ENCODE data around the gene CTNNBL1. TPM values are rescaled to one million over a fixed set of nuclear protein-coding genes. Genes with fewer than 3 reads are reported as not detected.

CTNNBL1 gene
- total RNA-seq, 1 experiment from 2014 or later, result 203 TPM

DNA sequence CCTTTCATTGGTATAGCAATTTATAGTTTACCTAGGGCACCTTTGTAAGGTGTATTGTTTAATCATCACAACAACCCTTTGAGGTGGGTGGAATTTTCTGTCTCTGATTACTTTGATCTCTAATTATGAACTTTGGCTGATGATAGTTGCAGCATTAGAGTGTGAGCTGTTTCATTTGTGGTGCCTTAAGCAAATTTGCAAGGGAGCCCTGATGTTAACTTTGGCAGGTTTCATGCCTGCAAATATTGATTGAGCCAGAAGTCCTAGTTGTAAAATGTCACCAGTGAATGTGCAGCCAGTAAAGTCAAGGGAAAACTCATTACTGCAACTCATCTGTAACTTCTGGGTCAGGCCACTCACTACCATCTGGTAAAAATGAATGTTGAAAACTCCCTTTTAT lies 29.8 kb downstream of the CTNNBL1 start:
- no peaks in the 10 kb centered on the region for H3K36me3 ChIP-seq (ENCODE audit: control insufficient read depth, insufficient read depth, low read length)
- Mint-ChIP-seq H3K9me3 (ENCODE audit: unreplicated experiment) (peaks cover 9% of the 10 kb centered on the region), H3K27me3 (ENCODE audit: insufficient read depth, unreplicated experiment) (no peaks in the 10 kb centered on the region), H3K4me3 (ENCODE audit: unreplicated experiment) (no peak overlapping the region), H3K36me3 (ENCODE audit: insufficient read depth, unreplicated experiment) (no peaks in the 10 kb centered on the region), H3K27ac (ENCODE audit: unreplicated experiment) (no peak overlapping the region), H3K4me1 (ENCODE audit: low read depth, unreplicated experiment) (peaks cover 12% of the 10 kb centered on the region)
- H3K9me3 ChIP-seq, result no peaks in the 10 kb centered on the region
- ChIA-PET CTCF (no interaction called here), POLR2A (interaction anchor here (0.6 kb wide), 1 partner anchor 12 kb away, joined by 3 read pairs; no protein-coding TSS in a partner anchor)
- H3K4me3 ChIP-seq (ENCODE audit: low read depth, low read length), result no peak overlapping the region
- H3K27me3 ChIP-seq (replicated peaks; ENCODE audit: control insufficient read depth, insufficient read depth, low read length), result no peaks in the 10 kb centered on the region
- peaks cover 24% of the 10 kb centered on the region; the same call in 1 of the 2 replicates for H3K4me1 ChIP-seq
- intact Hi-C loops (cut with micrococcal nuclease; ENCODE audit: unreplicated experiment), result loop anchor here (5.0 kb wide), 1 partner anchor 49 kb away; no protein-coding TSS in a partner anchor
- no TSS peak for BruUV-seq (replicated peaks)
- TF ChIP-seq, protein P1, sequence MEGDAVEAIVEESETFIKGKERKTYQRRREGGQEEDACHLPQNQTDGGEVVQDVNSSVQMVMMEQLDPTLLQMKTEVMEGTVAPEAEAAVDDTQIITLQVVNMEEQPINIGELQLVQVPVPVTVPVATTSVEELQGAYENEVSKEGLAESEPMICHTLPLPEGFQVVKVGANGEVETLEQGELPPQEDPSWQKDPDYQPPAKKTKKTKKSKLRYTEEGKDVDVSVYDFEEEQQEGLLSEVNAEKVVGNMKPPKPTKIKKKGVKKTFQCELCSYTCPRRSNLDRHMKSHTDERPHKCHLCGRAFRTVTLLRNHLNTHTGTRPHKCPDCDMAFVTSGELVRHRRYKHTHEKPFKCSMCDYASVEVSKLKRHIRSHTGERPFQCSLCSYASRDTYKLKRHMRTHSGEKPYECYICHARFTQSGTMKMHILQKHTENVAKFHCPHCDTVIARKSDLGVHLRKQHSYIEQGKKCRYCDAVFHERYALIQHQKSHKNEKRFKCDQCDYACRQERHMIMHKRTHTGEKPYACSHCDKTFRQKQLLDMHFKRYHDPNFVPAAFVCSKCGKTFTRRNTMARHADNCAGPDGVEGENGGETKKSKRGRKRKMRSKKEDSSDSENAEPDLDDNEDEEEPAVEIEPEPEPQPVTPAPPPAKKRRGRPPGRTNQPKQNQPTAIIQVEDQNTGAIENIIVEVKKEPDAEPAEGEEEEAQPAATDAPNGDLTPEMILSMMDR (IDR thresholded peaks at IDR 0.05; ENCODE audit: insufficient read depth in 1 of 2, low read depth in 1 of 2, low read length in 1 of 2, severe bottlenecking in 1 of 2, unreplicated experiment in 1 of 2), result no peak
- DNase-seq, result no peak

DNA sequence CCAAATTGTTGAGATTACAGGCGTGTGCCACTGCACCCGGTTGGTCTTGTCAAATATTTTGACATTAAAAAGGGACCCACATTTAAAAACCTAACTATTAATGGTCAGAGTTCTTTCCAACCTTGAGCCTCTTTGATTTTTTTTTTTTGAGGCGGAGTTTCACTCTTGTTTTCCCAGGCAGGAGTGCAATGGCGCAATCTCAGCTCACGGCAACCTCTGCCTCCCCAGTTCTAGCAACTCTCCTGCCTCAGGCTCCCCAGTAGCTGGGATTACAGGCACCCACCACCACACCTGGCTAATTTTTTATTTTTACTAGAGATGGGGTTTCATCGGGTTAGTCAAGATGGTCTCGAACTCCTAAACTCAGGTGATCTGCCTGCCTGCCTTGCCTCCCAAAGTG lies 31.3 kb downstream of the CTNNBL1 start:
- no peaks in the 10 kb centered on the region for H3K27me3 ChIP-seq (replicated peaks; ENCODE audit: control insufficient read depth, insufficient read depth, low read length)
- no peaks in the 10 kb centered on the region for H3K36me3 Mint-ChIP-seq (ENCODE audit: insufficient read depth, unreplicated experiment)
- H3K9me3 Mint-ChIP-seq (ENCODE audit: unreplicated experiment), result peaks cover 9% of the 10 kb centered on the region
- no peaks in the 10 kb centered on the region for H3K9me3 ChIP-seq
- CTCF ChIA-PET, result interaction anchor here (0.7 to 1.3 kb wide), 2 partner anchors 33 to 494 kb away, joined by 4 to 5 read pairs; no protein-coding TSS in a partner anchor
- intact Hi-C loops (cut with micrococcal nuclease; ENCODE audit: unreplicated experiment), result no loop called here
- TF ChIP-seq, protein P1 (IDR thresholded peaks at IDR 0.05; ENCODE audit: insufficient read depth in 1 of 2, low read depth in 1 of 2, low read length in 1 of 2, severe bottlenecking in 1 of 2, unreplicated experiment in 1 of 2), result no peak
- H3K4me1 ChIP-seq, result peaks cover 24% of the 10 kb centered on the region; the same call in 1 of the 2 replicates
- H3K27ac Mint-ChIP-seq (ENCODE audit: unreplicated experiment), result no peak overlapping the region
- H3K4me3 Mint-ChIP-seq (ENCODE audit: unreplicated experiment), result no peak overlapping the region
- no TSS peak for BruUV-seq (replicated peaks)
- H3K36me3 ChIP-seq (ENCODE audit: control insufficient read depth, insufficient read depth, low read length), result no peaks in the 10 kb centered on the region
- POLR2A ChIA-PET, result interaction anchor here (0.7 kb wide), 1 partner anchor 36 kb away, joined by 6 read pairs; no protein-coding TSS in a partner anchor
- H3K4me3 ChIP-seq (ENCODE audit: low read depth, low read length), result no peak overlapping the region
- H3K27me3 Mint-ChIP-seq (ENCODE audit: insufficient read depth, unreplicated experiment), result no peaks in the 10 kb centered on the region
- no peak for DNase-seq
- H3K4me1 Mint-ChIP-seq (ENCODE audit: low read depth, unreplicated experiment), result peaks cover 12% of the 10 kb centered on the region

DNA sequence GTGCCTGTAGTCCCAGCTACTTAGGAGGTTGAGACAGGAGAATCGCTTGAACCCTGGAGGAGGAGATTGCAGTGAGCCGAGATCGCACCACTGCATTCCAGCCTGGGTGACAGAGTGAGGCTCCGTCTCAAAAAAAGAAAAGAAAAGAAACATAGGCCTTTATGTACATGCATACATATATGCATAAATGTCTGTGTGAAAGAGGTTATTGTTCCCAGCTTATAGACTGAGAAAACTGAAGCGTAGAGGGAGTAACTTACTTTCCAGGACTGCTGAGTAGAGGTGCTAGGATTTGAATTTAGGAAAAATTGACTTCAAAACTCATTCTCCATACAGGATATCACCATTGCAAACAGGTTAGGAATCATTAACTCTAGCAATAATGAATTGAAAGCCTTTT lies 32.0 kb downstream of the CTNNBL1 start:
- Mint-ChIP-seq H3K27ac (ENCODE audit: unreplicated experiment) (no peak overlapping the region), H3K4me3 (ENCODE audit: unreplicated experiment) (no peak overlapping the region), H3K9me3 (ENCODE audit: unreplicated experiment) (peaks cover 9% of the 10 kb centered on the region), H3K27me3 (ENCODE audit: insufficient read depth, unreplicated experiment) (no peaks in the 10 kb centered on the region), H3K36me3 (ENCODE audit: insufficient read depth, unreplicated experiment) (no peaks in the 10 kb centered on the region), H3K4me1 (ENCODE audit: low read depth, unreplicated experiment) (peaks cover 12% of the 10 kb centered on the region)
- Histone ChIP-seq H3K4me1 (peaks cover 24% of the 10 kb centered on the region; the same call in 1 of the 2 replicates), H3K9me3 (no peaks in the 10 kb centered on the region), H3K4me3 (ENCODE audit: low read depth, low read length) (no peak overlapping the region), H3K27me3 (replicated peaks; ENCODE audit: control insufficient read depth, insufficient read depth, low read length) (no peaks in the 10 kb centered on the region), H3K36me3 (ENCODE audit: control insufficient read depth, insufficient read depth, low read length) (no peaks in the 10 kb centered on the region)
- no peak for DNase-seq
- POLR2A ChIA-PET, result interaction anchor here (1.1 kb wide), 1 partner anchor 10 kb away, joined by 3 read pairs; no protein-coding TSS in a partner anchor
- TF ChIP-seq, protein P1 (IDR thresholded peaks at IDR 0.05; ENCODE audit: insufficient read depth in 1 of 2, low read depth in 1 of 2, low read length in 1 of 2, severe bottlenecking in 1 of 2, unreplicated experiment in 1 of 2), result no peak
- BruUV-seq (replicated peaks), result no TSS peak
- CTCF ChIA-PET, result interaction anchor here (1.3 kb wide), 1 partner anchor 33 kb away, joined by 4 read pairs; no protein-coding TSS in a partner anchor
- intact Hi-C loops (cut with micrococcal nuclease; ENCODE audit: unreplicated experiment), result no loop called here
